Thyroid gland (tissue), 4 donors: Measurements from ENCODE around the gene ETV1.

Experiments used
- CTCF ChIP-seq, 6 experiments: fragments of 200-600 bp in 3 of 6; fragments of 450-650 bp in 3 of 6; sonication (generic) in 3 of 6; IDR thresholded peaks; one replicate each; pipeline ENCODE4 v1.5.1; 2016 to 2019; ENCODE audit warnings: antibody characterized with exemption in 6 of 6, mild to moderate bottlenecking in 2 of 6, inconsistent platforms in 1 of 6, moderate library complexity in 1 of 6
- POLR2A ChIP-seq, 2 donors: fragments of 450-650 bp; IDR thresholded peaks; one replicate each; pipeline ENCODE4 v1.6.1; 2017; ENCODE audit warnings: antibody characterized with exemption in 2 of 2, mild to moderate bottlenecking in 2 of 2, moderate library complexity in 1 of 2

- TF ChIP-seq CTCF (IDR thresholded peaks at IDR 0.05) = no peak
- no peak for TF ChIP-seq POLR2A (IDR thresholded peaks at IDR 0.05)
Observed at GRCh38 chr7:13871008-13871407, 118.5 kb downstream of the ETV1 start.
